ENCODE measurements around the gene ZSCAN5B.

The ZSCAN5B gene

GRCh38 chr19:56161534-56161933 is 36.0 kb downstream of the ZSCAN5B start:
- no peak for DNase-seq (ENCODE audit: low read depth)
- TF ChIP-seq CTCF (IDR thresholded peaks at IDR 0.05; ENCODE audit: low read depth, low read length, missing control alignments), result no peak
- in situ Hi-C loops (cut with HindIII; ENCODE audit: low sequenced_read_pairs), result no loop called here
- H3K4me3 ChIP-seq (ENCODE audit: low read depth, low read length), result no peak overlapping the region

GRCh38 chr19:56159622-56160271 is 37.8 kb downstream of the ZSCAN5B start:
- no peak for DNase-seq (ENCODE audit: low read depth)
- no peak overlapping the region for H3K4me3 ChIP-seq (ENCODE audit: low read depth, low read length)
- no peak for TF ChIP-seq CTCF (IDR thresholded peaks at IDR 0.05; ENCODE audit: low read depth, low read length, missing control alignments)
- in situ Hi-C loops (cut with HindIII; ENCODE audit: low sequenced_read_pairs), result no loop called here

GRCh38 chr19:56159009-56159559 is 38.5 kb downstream of the ZSCAN5B start:
- in situ Hi-C loops (cut with HindIII; ENCODE audit: low sequenced_read_pairs), result no loop called here
- H3K4me3 ChIP-seq (ENCODE audit: low read depth, low read length), result no peak overlapping the region
- no peak for DNase-seq (ENCODE audit: low read depth)
- no peak for TF ChIP-seq CTCF (IDR thresholded peaks at IDR 0.05; ENCODE audit: low read depth, low read length, missing control alignments)

GRCh38 chr19:56158170-56158757 is 39.3 kb downstream of the ZSCAN5B start:
- in situ Hi-C loops (cut with HindIII; ENCODE audit: low sequenced_read_pairs), result no loop called here

GRCh38 chr19:56156768-56157167 is 40.8 kb downstream of the ZSCAN5B start:
- no peak overlapping the region for H3K4me3 ChIP-seq (ENCODE audit: low read depth, low read length)
- no peak for DNase-seq (ENCODE audit: low read depth)
- in situ Hi-C loops (cut with HindIII; ENCODE audit: low sequenced_read_pairs), result no loop called here
- no peak for TF ChIP-seq CTCF (IDR thresholded peaks at IDR 0.05; ENCODE audit: low read depth, low read length, missing control alignments)

More at GRCh38 chr19:56158170-56158757, 39.3 kb downstream of the ZSCAN5B start:
- no peak for TF ChIP-seq CTCF (IDR thresholded peaks at IDR 0.05; ENCODE audit: low read depth, low read length, missing control alignments)
- DNase-seq (ENCODE audit: low read depth), result no peak
- H3K4me3 ChIP-seq (ENCODE audit: low read depth, low read length), result no peak overlapping the region

- in situ Hi-C loops (cut with HindIII; ENCODE audit: low sequenced_read_pairs), result no loop called here
- peak; percentile 34 for TF ChIP-seq CTCF (IDR thresholded peaks at IDR 0.05; ENCODE audit: low read depth, low read length, missing control alignments)
- DNase-seq (ENCODE audit: low read depth), result no peak
- no peak overlapping the region for H3K4me3 ChIP-seq (ENCODE audit: low read depth, low read length)
Measured at GRCh38 chr19:56155124-56155687, 42.4 kb downstream of the ZSCAN5B start.

All from astrocyte of the cerebellum (primary cell).